HCT116 (cell line): Measurements from ENCODE around the gene DOK7. TPM values are rescaled to one million over a fixed set of nuclear protein-coding genes. Genes with fewer than 3 reads are reported as not detected.

Source experiments
- ATAC-seq: fragments of 200-7000 bp; cut with Tn5 transposase; 2 replicates; pipeline ENCODE4 v1.9.1; 2020; ENCODE audit warnings: mild to moderate bottlenecking, moderate library complexity
- BruUV-seq: library from RNA; stranded (reverse); fragments of 400-500 nt; replicated peaks from 2 replicates; lab custom pipeline; 2021; lab: Mats Ljungman, UMichigan
- CTCF ChIA-PET: fragments of 300-600 bp; sonication (Branson Sonifier 250); formaldehyde crosslinking; loops from one replicate; lab custom pipeline; 2021; ENCODE audit warnings: antibody characterized with exemption; lab: Charles Lee
- POLR2A ChIA-PET: fragments of 300-600, 350-600 bp; sonication (Branson Sonifier 250); formaldehyde crosslinking; loops from one replicate; lab custom pipeline; 2021; ENCODE audit warnings: antibody characterized with exemption; lab: Charles Lee
- RAD21 ChIA-PET, 2 experiments: fragments of 300-600 bp; sonication (Branson Sonifier 250); formaldehyde crosslinking; loops; one replicate each; lab custom pipeline; 2023; ENCODE audit warnings: low total read pairs in 2 of 2; ENCODE audit not compliant: uncharacterized antibody in 2 of 2, unreplicated experiment in 2 of 2, low non-redundant PET in 1 of 2; lab: Charles Lee
- DNase-seq: peaks from one replicate; pipeline ENCODE4 v3.0.0-alpha.2; 2010; ENCODE audit warnings: low read depth, low spot score
- H2AFZ ChIP-seq: fragments of 200-600 bp; shearing (Covaris generic), sonication (generic); 2 replicates; pipeline ENCODE4 v1.6.1; 2017; ENCODE audit warnings: low read depth, mixed run types, mixed read lengths, antibody characterized with exemption, low read length; ENCODE audit not compliant: poor library complexity, severe bottlenecking
- H3K27ac ChIP-seq: 2 replicates; pipeline ENCODE4 v1.5.1; 2012; ENCODE audit warnings: low read depth, low read length
- H3K27me3 ChIP-seq: fragments of 200-600 bp; sonication (generic); 2 replicates; pipeline ENCODE4 v1.6.1; 2016; ENCODE audit warnings: mixed run types, low read length, mixed read lengths; ENCODE audit not compliant: insufficient read depth
- H3K36me3 ChIP-seq, 2 experiments: fragments of 200-500 bp in 1 of 2; fragments of 200-600 bp in 1 of 2; sonication (Bioruptor generic) in 1 of 2; sonication (generic) in 1 of 2; 2 replicates each; pipeline versions ENCODE4 v1.5.1 to v1.6.1; 2014 to 2016; ENCODE audit warnings: low read length in 2 of 2, inconsistent platforms in 1 of 2, mixed read lengths in 1 of 2, mixed run types in 1 of 2; ENCODE audit not compliant: insufficient read depth in 2 of 2, control insufficient read depth in 1 of 2
- H3K4me1 ChIP-seq, 2 experiments: fragments of 200-600 bp in 1 of 2; sonication (generic) in 1 of 2; 2 replicates each; pipeline versions ENCODE4 v1.5.1 to v1.6.1; 2012 to 2017; ENCODE audit warnings: low read length in 2 of 2, inconsistent platforms in 1 of 2, mild to moderate bottlenecking in 1 of 2, mixed read lengths in 1 of 2, mixed run types in 1 of 2, moderate library complexity in 1 of 2; ENCODE audit not compliant: insufficient read depth in 2 of 2, control insufficient read depth in 1 of 2
- H3K4me2 ChIP-seq: fragments of 200-600 bp; sonication (generic); 2 replicates; pipeline ENCODE4 v1.6.1; 2017; ENCODE audit warnings: mixed run types, low read length, mixed read lengths
- H3K4me3 ChIP-seq, 2 experiments: fragments of 200-600 bp in 1 of 2; sonication (generic) in 1 of 2; replicated peaks in 1 of 2; 2 replicates each; pipeline ENCODE4 v1.5.1; 2011 to 2016; ENCODE audit warnings: low read length in 2 of 2, control low read depth in 1 of 2, low read depth in 1 of 2, mild to moderate bottlenecking in 1 of 2, mixed read lengths in 1 of 2, mixed run types in 1 of 2
- H3K79me2 ChIP-seq: fragments of 200-600 bp; sonication (generic); 2 replicates; pipeline ENCODE4 v1.6.1; 2017; ENCODE audit warnings: mild to moderate bottlenecking, mixed run types, low read length, moderate library complexity, mixed read lengths; ENCODE audit not compliant: insufficient read depth
- H3K9ac ChIP-seq: fragments of 200-600 bp; sonication (generic); 2 replicates; pipeline ENCODE4 v1.6.1; 2016; ENCODE audit warnings: low read length, mixed read lengths
- H3K9me2 ChIP-seq: fragments of 200-600 bp; sonication (generic), shearing (Covaris generic); 2 replicates; pipeline ENCODE4 v1.6.1; 2017; ENCODE audit warnings: mixed run types, mild to moderate bottlenecking, moderate library complexity; ENCODE audit not compliant: insufficient read depth
- H3K9me3 ChIP-seq, 2 experiments: fragments of 200-500 bp in 1 of 2; fragments of 200-600 bp in 1 of 2; sonication (Bioruptor generic) in 1 of 2; sonication (generic) in 1 of 2; 2 replicates each; pipeline ENCODE4 v1.6.1; 2014 to 2017; ENCODE audit warnings: low read length in 2 of 2, mixed read lengths in 2 of 2, inconsistent platforms in 1 of 2, low read depth in 1 of 2, mild to moderate bottlenecking in 1 of 2, mixed run types in 1 of 2, moderate library complexity in 1 of 2; ENCODE audit not compliant: control insufficient read depth in 1 of 2, insufficient read depth in 1 of 2
- H4K20me1 ChIP-seq: fragments of 200-600 bp; sonication (generic), shearing (Covaris generic); 2 replicates; pipeline ENCODE4 v1.6.1; 2017; ENCODE audit warnings: mixed run types, mild to moderate bottlenecking, moderate library complexity; ENCODE audit not compliant: insufficient read depth
- CBX3 ChIP-seq: IDR thresholded peaks from 2 replicates; pipeline ENCODE4 v1.6.1; 2012; ENCODE audit warnings: low read depth
- EGR1 ChIP-seq: IDR thresholded peaks from 2 replicates; pipeline ENCODE4 v1.6.1; 2012; ENCODE audit warnings: low read depth
- ELF1 ChIP-seq: IDR thresholded peaks from 2 replicates; pipeline ENCODE4 v1.6.1; 2012; ENCODE audit warnings: low read depth, borderline replicate concordance
- EZH2phosphoT487 ChIP-seq: fragments of 200-600 bp; IDR thresholded peaks from 2 replicates; pipeline ENCODE4 v1.6.1; 2018; ENCODE audit warnings: antibody characterized with exemption, borderline replicate concordance
- FOSL1 ChIP-seq: IDR thresholded peaks from 2 replicates; pipeline ENCODE4 v1.6.1; 2012; ENCODE audit warnings: low read depth
- JUND ChIP-seq: IDR thresholded peaks from 2 replicates; pipeline ENCODE4 v1.6.1; 2012
- MAX ChIP-seq: IDR thresholded peaks from 2 replicates; pipeline ENCODE4 v1.6.1; 2012
- POLR2A ChIP-seq: IDR thresholded peaks from 2 replicates; pipeline ENCODE4 v1.7.0; 2011; ENCODE audit warnings: borderline replicate concordance; ENCODE audit not compliant: insufficient read depth, insufficient read length; ENCODE audit errors: extremely low read depth
- POLR2AphosphoS5 ChIP-seq: IDR thresholded peaks from 2 replicates; pipeline ENCODE4 v1.6.1; 2011; ENCODE audit warnings: mild to moderate bottlenecking, low read depth, low read length, moderate library complexity
- RAD21 ChIP-seq: IDR thresholded peaks from 2 replicates; pipeline ENCODE4 v1.6.1; 2012; ENCODE audit warnings: low read depth, mild to moderate bottlenecking
- SP1 ChIP-seq: IDR thresholded peaks from 2 replicates; pipeline ENCODE4 v1.6.1; 2012; ENCODE audit warnings: low read depth
- SRF ChIP-seq: IDR thresholded peaks from 2 replicates; pipeline ENCODE4 v1.6.1; 2012; ENCODE audit warnings: low read depth
- TCF7L2 ChIP-seq: IDR thresholded peaks from 2 replicates; pipeline ENCODE4 v1.7.0; 2011; ENCODE audit warnings: borderline replicate concordance, inconsistent platforms; ENCODE audit not compliant: insufficient read depth, insufficient read length; ENCODE audit errors: extremely low read depth
- YY1 ChIP-seq: IDR thresholded peaks from 2 replicates; pipeline ENCODE4 v1.6.1; 2011; ENCODE audit warnings: low read length, low read depth, moderate library complexity, mild to moderate bottlenecking; ENCODE audit not compliant: insufficient replicate concordance; ENCODE audit errors: extremely low read depth
- ZBTB33 ChIP-seq: IDR thresholded peaks from 2 replicates; pipeline ENCODE4 v1.6.1; 2011; ENCODE audit warnings: mild to moderate bottlenecking, low read length, moderate library complexity; ENCODE audit not compliant: insufficient replicate concordance; ENCODE audit errors: extremely low read depth
- ZNF274 ChIP-seq: fragments of 200-500 bp; sonication (Bioruptor generic); IDR thresholded peaks from 2 replicates; pipeline ENCODE4 v1.6.1; 2014; ENCODE audit warnings: mild to moderate bottlenecking, low read depth, low read length, inconsistent platforms
- intact Hi-C: fragments of 100-400 bp; cut with micrococcal nuclease; formaldehyde crosslinking; loops from 2 replicates; pipeline ENCODE4 v1.10.0; 2022
- total RNA-seq: library from RNA; stranded (reverse); gene quantifications from one replicate; pipeline ENCODE4 v1.2.1, GENCODE V29; 2021; ENCODE audit not compliant: unreplicated experiment
- TF ChIP-seq, protein P1 (sequence below): IDR thresholded peaks from 2 replicates; pipeline ENCODE4 v1.6.1; 2012; ENCODE audit warnings: low read depth
- TF ChIP-seq, protein P2 (sequence below): IDR thresholded peaks from 2 replicates; pipeline ENCODE4 v1.6.1; 2012

Gene DOK7
- total RNA-seq, 1 experiment from 2014 or later, result 2.4 TPM

DNA sequence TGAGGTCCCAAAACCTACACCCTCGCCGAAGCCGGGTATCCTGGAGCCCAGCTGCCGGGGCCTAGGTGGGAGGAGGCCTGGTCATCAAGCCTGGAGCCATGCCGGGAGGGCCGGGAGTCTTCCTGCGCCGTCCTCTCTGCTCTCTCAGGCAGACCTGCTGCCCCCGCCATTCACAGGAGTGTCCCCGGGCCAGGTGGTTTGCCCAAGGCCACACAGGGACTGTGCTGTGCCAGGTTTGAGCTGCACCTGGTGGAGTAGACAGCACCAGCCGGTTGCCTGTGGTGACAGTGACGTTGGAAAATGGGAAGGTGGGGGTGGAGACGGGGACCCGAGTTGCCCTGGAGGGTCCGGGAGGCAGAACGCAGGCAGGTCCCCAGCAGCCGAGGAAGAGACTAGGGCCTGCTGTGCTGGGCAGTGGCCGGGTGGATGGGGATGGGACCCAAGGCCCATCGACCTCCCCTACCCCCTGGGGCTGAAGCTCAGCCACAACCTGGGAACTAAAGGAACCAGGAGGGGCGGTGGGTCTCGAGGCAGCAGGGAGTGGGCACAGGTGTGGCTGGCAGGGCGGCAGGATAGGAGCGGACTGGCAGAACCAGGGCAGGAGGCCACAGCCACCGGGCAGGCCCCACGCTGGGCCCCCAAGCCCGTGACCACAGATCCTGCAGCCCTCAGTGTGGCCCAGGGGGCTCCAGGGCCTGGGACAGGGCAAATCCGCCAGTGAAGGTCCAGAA is 9.5 kb downstream of the DOK7 start:
- Histone ChIP-seq H2AFZ (no peak overlapping the region), H3K9me3 (peaks cover 0 to 5% of the 10 kb centered on the region in 2 experiments; a peak in 1 of 4 replicates), H4K20me1 (no peaks in the 10 kb centered on the region), H3K4me1 (no peaks in the 10 kb centered on the region), H3K36me3 (no peaks in the 10 kb centered on the region), H3K9ac (no peak overlapping the region), H3K4me3 (no peak overlapping the region), H3K79me2 (no peaks in the 10 kb centered on the region), H3K9me2 (no peaks in the 10 kb centered on the region), H3K4me2 (no peak overlapping the region), H3K27me3 (no peaks in the 10 kb centered on the region), H3K27ac (no peak overlapping the region)
- CTCF ChIA-PET, result interaction anchor here (0.8 kb wide), 1 partner anchor 8 kb away, joined by 5 read pairs; no protein-coding TSS in a partner anchor
- DNase-seq (no peak), ATAC-seq (no peak)
- BruUV-seq, result no TSS peak
- intact Hi-C loops, result no loop called here
- POLR2A ChIA-PET, result no interaction called here
- TF ChIP-seq EZH2phosphoT487 (no peak), YY1 (no peak), SRF (no peak), ZBTB33 (no peak), POLR2A (no peak), SP1 (no peak), FOSL1 (no peak), ELF1 (no peak), RAD21 (no peak), CBX3 (no peak), TCF7L2 (no peak), EGR1 (no peak), POLR2AphosphoS5 (no peak), ZNF274 (no peak), JUND (no peak), MAX (no peak)
- TF ChIP-seq, protein P1, sequence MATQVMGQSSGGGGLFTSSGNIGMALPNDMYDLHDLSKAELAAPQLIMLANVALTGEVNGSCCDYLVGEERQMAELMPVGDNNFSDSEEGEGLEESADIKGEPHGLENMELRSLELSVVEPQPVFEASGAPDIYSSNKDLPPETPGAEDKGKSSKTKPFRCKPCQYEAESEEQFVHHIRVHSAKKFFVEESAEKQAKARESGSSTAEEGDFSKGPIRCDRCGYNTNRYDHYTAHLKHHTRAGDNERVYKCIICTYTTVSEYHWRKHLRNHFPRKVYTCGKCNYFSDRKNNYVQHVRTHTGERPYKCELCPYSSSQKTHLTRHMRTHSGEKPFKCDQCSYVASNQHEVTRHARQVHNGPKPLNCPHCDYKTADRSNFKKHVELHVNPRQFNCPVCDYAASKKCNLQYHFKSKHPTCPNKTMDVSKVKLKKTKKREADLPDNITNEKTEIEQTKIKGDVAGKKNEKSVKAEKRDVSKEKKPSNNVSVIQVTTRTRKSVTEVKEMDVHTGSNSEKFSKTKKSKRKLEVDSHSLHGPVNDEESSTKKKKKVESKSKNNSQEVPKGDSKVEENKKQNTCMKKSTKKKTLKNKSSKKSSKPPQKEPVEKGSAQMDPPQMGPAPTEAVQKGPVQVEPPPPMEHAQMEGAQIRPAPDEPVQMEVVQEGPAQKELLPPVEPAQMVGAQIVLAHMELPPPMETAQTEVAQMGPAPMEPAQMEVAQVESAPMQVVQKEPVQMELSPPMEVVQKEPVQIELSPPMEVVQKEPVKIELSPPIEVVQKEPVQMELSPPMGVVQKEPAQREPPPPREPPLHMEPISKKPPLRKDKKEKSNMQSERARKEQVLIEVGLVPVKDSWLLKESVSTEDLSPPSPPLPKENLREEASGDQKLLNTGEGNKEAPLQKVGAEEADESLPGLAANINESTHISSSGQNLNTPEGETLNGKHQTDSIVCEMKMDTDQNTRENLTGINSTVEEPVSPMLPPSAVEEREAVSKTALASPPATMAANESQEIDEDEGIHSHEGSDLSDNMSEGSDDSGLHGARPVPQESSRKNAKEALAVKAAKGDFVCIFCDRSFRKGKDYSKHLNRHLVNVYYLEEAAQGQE, result no peak
- TF ChIP-seq, protein P2, sequence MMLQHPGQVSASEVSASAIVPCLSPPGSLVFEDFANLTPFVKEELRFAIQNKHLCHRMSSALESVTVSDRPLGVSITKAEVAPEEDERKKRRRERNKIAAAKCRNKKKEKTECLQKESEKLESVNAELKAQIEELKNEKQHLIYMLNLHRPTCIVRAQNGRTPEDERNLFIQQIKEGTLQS, result no peak
- RAD21 ChIA-PET, result no interaction called here
